T-helper 2 cell treated with Interferon-gamma antibody and Interleukin-4, amounts not matched to agents 5 μg/mL and 100 μg/mL, for 36 hours (primary cell): ENCODE measurements around the gene PNKD.

ENCODE experiments used
- DNase-seq: peaks from one replicate; pipeline ENCODE4 v3.0.0; 2021; ENCODE audit warnings: low spot score
- H3K27ac Mint-ChIP-seq: one replicate; pipeline ENCODE4 v1.8.0; 2021; ENCODE audit warnings: mild to moderate bottlenecking, mixed read lengths
- H3K27me3 Mint-ChIP-seq: one replicate; pipeline ENCODE4 v1.8.0; 2021; ENCODE audit warnings: low read depth, mixed read lengths
- H3K36me3 Mint-ChIP-seq: one replicate; pipeline ENCODE4 v1.8.0; 2021; ENCODE audit warnings: low read depth, mixed read lengths
- H3K4me1 Mint-ChIP-seq: one replicate; pipeline ENCODE4 v1.8.0; 2021; ENCODE audit warnings: low read depth, mixed read lengths
- H3K4me3 Mint-ChIP-seq: one replicate; pipeline ENCODE4 v1.8.0; 2022; ENCODE audit warnings: mild to moderate bottlenecking, moderate library complexity, mixed read lengths
- H3K9me3 Mint-ChIP-seq: one replicate; pipeline ENCODE4 v1.8.0; 2021; ENCODE audit warnings: mixed read lengths

PNKD gene

GRCh38 chr2:218269900-218270720 lies at the start of gene PNKD, which contains the start of gene AAMP:
Gene PNKD, plus strand, starts transcription at chr2:218270519. Its CDS starts 17 bp downstream, at chr2:218270536.
Gene AAMP, minus strand, starts transcription at chr2:218270137. Its CDS starts 51 bp downstream, at chr2:218270086.
- peaks cover 26% of the 10 kb centered on the region for H3K4me1 Mint-ChIP-seq
- peak; percentile 100 for DNase-seq
- H3K9me3 Mint-ChIP-seq = no peaks in the 10 kb centered on the region
- H3K4me3 Mint-ChIP-seq = peak within 1 kb of the TSS; percentile 93
- peaks cover 34% of the 10 kb centered on the region for H3K36me3 Mint-ChIP-seq
- peak within 1 kb of the TSS; percentile 93 for H3K27ac Mint-ChIP-seq
- H3K27me3 Mint-ChIP-seq = no peaks in the 10 kb centered on the region

- peaks cover 77% of the 10 kb centered on the region for H3K36me3 Mint-ChIP-seq
- DNase-seq = no peak
- peak overlapping the region; percentile 93 for H3K4me3 Mint-ChIP-seq
- H3K27ac Mint-ChIP-seq = peak overlapping the region; percentile 94
- H3K27me3 Mint-ChIP-seq = no peaks in the 10 kb centered on the region
- H3K4me1 Mint-ChIP-seq = peaks cover 68% of the 10 kb centered on the region
- no peaks in the 10 kb centered on the region for H3K9me3 Mint-ChIP-seq
These were observed 49.3 kb upstream of the PNKD start for GRCh38 chr2:218221000-218221399.

- peaks cover 89% of the 10 kb centered on the region for H3K36me3 Mint-ChIP-seq
- H3K4me3 Mint-ChIP-seq = peak overlapping the region; percentile 93
- H3K4me1 Mint-ChIP-seq = peaks cover 73% of the 10 kb centered on the region
These were observed 47.3 kb upstream of the PNKD start for GRCh38 chr2:218223046-218223445.

GRCh38 chr2:218224186-218224585 lies 46.1 kb upstream of the PNKD start:
- Mint-ChIP-seq H3K36me3 (peaks cover 90% of the 10 kb centered on the region), H3K27ac (peak overlapping the region; percentile 62), H3K4me1 (peaks cover 81% of the 10 kb centered on the region), H3K27me3 (no peaks in the 10 kb centered on the region), H3K9me3 (no peaks in the 10 kb centered on the region), H3K4me3 (peak overlapping the region; percentile 93)
- DNase-seq = no peak

More at GRCh38 chr2:218223046-218223445, 47.3 kb upstream of the PNKD start:
- Mint-ChIP-seq H3K27ac (peak overlapping the region; percentile 32), H3K27me3 (no peaks in the 10 kb centered on the region), H3K9me3 (no peaks in the 10 kb centered on the region)
- DNase-seq = no peak

GRCh38 chr2:218226903-218227302 lies 43.4 kb upstream of the PNKD start:
- Mint-ChIP-seq H3K4me1 (peaks cover 76% of the 10 kb centered on the region), H3K36me3 (peaks cover 87% of the 10 kb centered on the region), H3K27me3 (no peaks in the 10 kb centered on the region), H3K4me3 (peak overlapping the region; percentile 61), H3K27ac (peak overlapping the region; percentile 80), H3K9me3 (no peaks in the 10 kb centered on the region)
- no peak for DNase-seq

- peak overlapping the region; percentile 90 for H3K27ac Mint-ChIP-seq
- peak overlapping the region; percentile 76 for H3K4me3 Mint-ChIP-seq
- peaks cover 88% of the 10 kb centered on the region for H3K36me3 Mint-ChIP-seq
- DNase-seq = no peak
- H3K27me3 Mint-ChIP-seq = no peaks in the 10 kb centered on the region
- H3K9me3 Mint-ChIP-seq = no peaks in the 10 kb centered on the region
- peaks cover 70% of the 10 kb centered on the region for H3K4me1 Mint-ChIP-seq
These were observed 41.8 kb upstream of the PNKD start for GRCh38 chr2:218228366-218229090.

GRCh38 chr2:218229239-218229638 lies 41.1 kb upstream of the PNKD start:
- Mint-ChIP-seq H3K4me3 (peak overlapping the region; percentile 76), H3K4me1 (peaks cover 67% of the 10 kb centered on the region), H3K27me3 (no peaks in the 10 kb centered on the region), H3K36me3 (peaks cover 89% of the 10 kb centered on the region), H3K9me3 (no peaks in the 10 kb centered on the region), H3K27ac (peak overlapping the region; percentile 90)
- peak; percentile 57 for DNase-seq

- Mint-ChIP-seq H3K9me3 (no peaks in the 10 kb centered on the region), H3K27me3 (no peaks in the 10 kb centered on the region), H3K27ac (peak overlapping the region; percentile 82), H3K4me1 (peaks cover 61% of the 10 kb centered on the region), H3K4me3 (peak overlapping the region; percentile 74), H3K36me3 (peaks cover 88% of the 10 kb centered on the region)
- no peak for DNase-seq
These were observed 40.5 kb upstream of the PNKD start for GRCh38 chr2:218229851-218230250.

- Mint-ChIP-seq H3K27me3 (no peaks in the 10 kb centered on the region), H3K27ac (peak overlapping the region; percentile 82), H3K36me3 (peaks cover 86% of the 10 kb centered on the region), H3K4me3 (peak overlapping the region; percentile 74), H3K4me1 (peaks cover 50% of the 10 kb centered on the region), H3K9me3 (no peaks in the 10 kb centered on the region)
- peak; percentile 51 for DNase-seq
These were observed 39.4 kb upstream of the PNKD start for GRCh38 chr2:218230882-218231281.

GRCh38 chr2:218233543-218233942 lies 36.8 kb upstream of the PNKD start:
- H3K4me3 Mint-ChIP-seq = no peak overlapping the region
- peaks cover 80% of the 10 kb centered on the region for H3K36me3 Mint-ChIP-seq
- H3K27me3 Mint-ChIP-seq = no peaks in the 10 kb centered on the region
- H3K9me3 Mint-ChIP-seq = no peaks in the 10 kb centered on the region
- no peak for DNase-seq
- peak overlapping the region; percentile 2 for H3K27ac Mint-ChIP-seq
- peaks cover 30% of the 10 kb centered on the region for H3K4me1 Mint-ChIP-seq

- no peaks in the 10 kb centered on the region for H3K27me3 Mint-ChIP-seq
- no peaks in the 10 kb centered on the region for H3K9me3 Mint-ChIP-seq
- peaks cover 22% of the 10 kb centered on the region for H3K4me1 Mint-ChIP-seq
- DNase-seq = no peak
- H3K36me3 Mint-ChIP-seq = peaks cover 82% of the 10 kb centered on the region
- no peak overlapping the region for H3K4me3 Mint-ChIP-seq
- peak overlapping the region; percentile 26 for H3K27ac Mint-ChIP-seq
These were observed 35.8 kb upstream of the PNKD start for GRCh38 chr2:218234521-218234920.

GRCh38 chr2:218235017-218235416 lies 35.3 kb upstream of the PNKD start:
- Mint-ChIP-seq H3K4me3 (no peak overlapping the region), H3K4me1 (peaks cover 22% of the 10 kb centered on the region), H3K27ac (peak overlapping the region; percentile 31), H3K36me3 (peaks cover 84% of the 10 kb centered on the region), H3K9me3 (no peaks in the 10 kb centered on the region), H3K27me3 (no peaks in the 10 kb centered on the region)
- DNase-seq = no peak

GRCh38 chr2:218236829-218237228 lies 33.5 kb upstream of the PNKD start:
- Mint-ChIP-seq H3K4me1 (peaks cover 13% of the 10 kb centered on the region), H3K36me3 (peaks cover 85% of the 10 kb centered on the region), H3K4me3 (no peak overlapping the region), H3K9me3 (no peaks in the 10 kb centered on the region), H3K27ac (no peak overlapping the region), H3K27me3 (no peaks in the 10 kb centered on the region)
- DNase-seq = no peak

GRCh38 chr2:218238887-218239286 lies 31.4 kb upstream of the PNKD start:
- no peak for DNase-seq
- Mint-ChIP-seq H3K4me3 (no peak overlapping the region), H3K27ac (no peak overlapping the region), H3K27me3 (no peaks in the 10 kb centered on the region), H3K4me1 (peaks cover 10% of the 10 kb centered on the region), H3K36me3 (peaks cover 86% of the 10 kb centered on the region), H3K9me3 (no peaks in the 10 kb centered on the region)
